ENCODE results near the gene PAX5.

Gene PAX5

GRCh38 chr9:36866840-36867239 is 167.2 kb downstream of the PAX5 start:
- H3K36me3 ChIP-seq, result peaks cover 0 to 96% (median 80%) of the 10 kb centered on the region in 11 experiments; a peak in 15 of 22 replicates
- TF ChIP-seq Cebpa-rat (IDR thresholded peaks at IDR 0.05), result no peak

GRCh38 chr9:36865731-36866635 is 168.1 kb downstream of the PAX5 start:
- Histone ChIP-seq H3K27me3 (no peaks in the 10 kb centered on the region), H3K9me3 (replicated peaks in 1 of 11) (no peaks in the 10 kb centered on the region), H3K4me1 (peaks cover 0 to 10% (median 0%) of the 10 kb centered on the region in 10 experiments; a peak in 2 of 20 replicates), H3K36me3 (peaks cover 0 to 96% (median 76%) of the 10 kb centered on the region in 11 experiments; a peak in 15 of 22 replicates), H3K4me3 (no peak overlapping the region), H3K9ac (no peak overlapping the region), H3K27ac (no peak overlapping the region), H3K4me2 (no peak overlapping the region), H4K20me1 (peaks cover 0 to 98% (median 89%) of the 10 kb centered on the region in 11 experiments; a peak in 17 of 22 replicates)
- TF ChIP-seq Cebpa-rat (IDR thresholded peaks at IDR 0.05), result no peak

More at GRCh38 chr9:36866840-36867239, 167.2 kb downstream of the PAX5 start:
- Histone ChIP-seq H3K27ac (no peak overlapping the region), H3K4me3 (no peak overlapping the region), H3K9me3 (replicated peaks in 1 of 11) (no peaks in the 10 kb centered on the region), H3K4me1 (peaks cover 0 to 8% (median 0%) of the 10 kb centered on the region in 10 experiments; a peak in 2 of 20 replicates), H3K9ac (no peak overlapping the region), H3K4me2 (no peak overlapping the region), H4K20me1 (peaks cover 0 to 98% (median 89%) of the 10 kb centered on the region in 11 experiments; a peak in 17 of 22 replicates), H3K27me3 (no peaks in the 10 kb centered on the region)

- Histone ChIP-seq H3K4me3 (no peak overlapping the region), H3K9me3 (replicated peaks in 1 of 11) (no peaks in the 10 kb centered on the region), H3K9ac (no peak overlapping the region; a peak in 1 of 22 replicates), H3K27ac (no peak overlapping the region; a peak in 1 of 22 replicates), H3K27me3 (no peaks in the 10 kb centered on the region), H3K36me3 (peaks cover 0 to 94% (median 71%) of the 10 kb centered on the region in 11 experiments; a peak in 15 of 22 replicates), H4K20me1 (peaks cover 0 to 99% (median 91%) of the 10 kb centered on the region in 11 experiments; a peak in 17 of 22 replicates), H3K4me2 (no peak overlapping the region), H3K4me1 (peaks cover 0 to 15% (median 3%) of the 10 kb centered on the region in 10 experiments; a peak in 4 of 20 replicates)
- TF ChIP-seq Cebpa-rat (IDR thresholded peaks at IDR 0.05), result no peak
These were observed 169.3 kb downstream of the PAX5 start for GRCh38 chr9:36864491-36865410.

GRCh38 chr9:36862206-36863145 is 171.6 kb downstream of the PAX5 start:
- no peak for TF ChIP-seq Cebpa-rat (IDR thresholded peaks at IDR 0.05)
- H4K20me1 ChIP-seq, result peaks cover 0 to 100% (median 89%) of the 10 kb centered on the region in 11 experiments; a peak in 17 of 22 replicates
- peaks cover 0 to 92% (median 64%) of the 10 kb centered on the region in 11 experiments; a peak in 15 of 22 replicates for H3K36me3 ChIP-seq
- no peak overlapping the region for H3K4me2 ChIP-seq
- H3K4me1 ChIP-seq, result peaks cover 0 to 29% (median 15%) of the 10 kb centered on the region in 10 experiments; a peak in 9 of 20 replicates
- no peak overlapping the region for H3K27ac ChIP-seq
- H3K9ac ChIP-seq, result no peak overlapping the region
- no peak overlapping the region for H3K4me3 ChIP-seq
- no peaks in the 10 kb centered on the region for H3K9me3 ChIP-seq (replicated peaks in 1 of 11)
- no peaks in the 10 kb centered on the region for H3K27me3 ChIP-seq

- H3K27me3 ChIP-seq, result no peaks in the 10 kb centered on the region
- no peaks in the 10 kb centered on the region for H3K9me3 ChIP-seq (replicated peaks in 1 of 11)
- TF ChIP-seq Cebpa-rat (IDR thresholded peaks at IDR 0.05), result no peak
- H3K4me2 ChIP-seq, result no peak overlapping the region
- peaks cover 0 to 37% (median 20%) of the 10 kb centered on the region in 10 experiments; a peak in 13 of 20 replicates for H3K4me1 ChIP-seq
- H3K36me3 ChIP-seq, result peaks cover 0 to 92% (median 61%) of the 10 kb centered on the region in 11 experiments; a peak in 15 of 22 replicates
- H4K20me1 ChIP-seq, result peaks cover 0 to 100% (median 86%) of the 10 kb centered on the region in 11 experiments; a peak in 17 of 22 replicates
- H3K27ac ChIP-seq, result no peak overlapping the region
- no peak overlapping the region for H3K9ac ChIP-seq
- H3K4me3 ChIP-seq, result no peak overlapping the region
These were observed 172.4 kb downstream of the PAX5 start for GRCh38 chr9:36861528-36862205.

GRCh38 chr9:36858805-36859375 is 175.2 kb downstream of the PAX5 start:
- Histone ChIP-seq H3K27ac (no peak overlapping the region), H3K9me3 (replicated peaks in 1 of 11) (no peaks in the 10 kb centered on the region), H3K4me1 (peaks cover 8 to 56% (median 41%) of the 10 kb centered on the region in 10 experiments; a peak in 19 of 20 replicates), H3K36me3 (peaks cover 0 to 92% (median 35%) of the 10 kb centered on the region in 11 experiments; a peak in 14 of 22 replicates), H4K20me1 (peaks cover 0 to 100% (median 82%) of the 10 kb centered on the region in 11 experiments; a peak in 17 of 22 replicates), H3K4me3 (no peak overlapping the region), H3K27me3 (no peaks in the 10 kb centered on the region), H3K4me2 (no peak overlapping the region), H3K9ac (no peak overlapping the region)
- TF ChIP-seq Cebpa-rat (IDR thresholded peaks at IDR 0.05), result no peak
